Mucosa of descending colon (tissue), 3 donors: ENCODE results near the gene ZSCAN16. TPM values are rescaled to one million over a fixed set of nuclear protein-coding genes. Genes with fewer than 3 reads are reported as not detected.
A peak's percentile ranks its signal among the peaks of the same experiment; 100 is the strongest.
"Not testable (repeated sequence)": the region's sequence is repeated elsewhere in the genome, so short reads cannot be mapped to it uniquely, and the experiment has no call there.

Source experiments
- ATAC-seq: fragments of 200-7000 bp; cut with Tn5 transposase; one replicate; pipeline ENCODE4 v1.9.1; 2020; ENCODE audit warnings: mild to moderate bottlenecking, moderate library complexity
- DNase-seq, 3 donors: peaks; one replicate each; pipeline ENCODE4 v3.0.0-alpha.2; 2020
- H3K36me3 ChIP-seq: fragments of 200-600 bp; one replicate; pipeline ENCODE4 v1.8.0; 2021; ENCODE audit warnings: low read depth, mild to moderate bottlenecking
- H3K4me1 ChIP-seq: fragments of 200-600 bp; one replicate; pipeline ENCODE4 v1.8.0; 2021; ENCODE audit warnings: low read depth, mild to moderate bottlenecking
- H3K4me3 ChIP-seq: fragments of 200-600 bp; one replicate; pipeline ENCODE4 v1.8.0; 2021; ENCODE audit warnings: mild to moderate bottlenecking
- H3K9me3 ChIP-seq: fragments of 200-600 bp; one replicate; pipeline ENCODE4 v1.8.0; 2021; ENCODE audit warnings: mild to moderate bottlenecking
- CTCF ChIP-seq: fragments of 200-600 bp; IDR thresholded peaks from one replicate; pipeline ENCODE4 v1.8.0; 2022; ENCODE audit warnings: antibody characterized with exemption, mild to moderate bottlenecking
- intact Hi-C, 2 donors: fragments of 100-400 bp; cut with DNase I in 1 of 2; cut with micrococcal nuclease in 1 of 2; formaldehyde crosslinking; loops; one replicate each; pipeline versions ENCODE4 v1.11.0 to v1.11.1; 2022; cut with DNase I, micrococcal nuclease
- total RNA-seq, 3 donors: library from RNA; stranded (reverse); fragmentation: NEBNext Ultra II Directional in 2 of 3; extraction: Animal tissue kit (Norgen Biotek cat#: 25700) in 2 of 3; gene quantifications; one replicate each; pipeline versions ENCODE4 v1.2.1 to v1.2.4, GENCODE V29; 2021 to 2023
- donor health status: DM: no; HTN: no; CAD: no; lungs with moderate emphysema.
- donor health status: DM: no; HTN: no; CAD: no.
- donor health status: DM: no; HTN: yes; CAD: no.

ZSCAN16 gene
- total RNA-seq, 3 donors from 2014 or later: 7.4 to 9.5 (median 8.3) TPM

- peaks cover 2% of the 10 kb centered on the region for H3K9me3 ChIP-seq
- no peak for ATAC-seq
- intact Hi-C loops: no loop called here
Observed at GRCh38 chr6:28082939-28083338, 41.5 kb upstream of the ZSCAN16 start.

GRCh38 chr6:28089054-28089453 lies 35.4 kb upstream of the ZSCAN16 start:
- Histone ChIP-seq H3K36me3 (peaks cover 13% of the 10 kb centered on the region), H3K9me3 (peaks cover 27% of the 10 kb centered on the region), H3K4me1 (no peaks in the 10 kb centered on the region), H3K4me3 (no peak overlapping the region)
- intact Hi-C loops: no loop called here
- DNase-seq (no peak), ATAC-seq (no peak)
- TF ChIP-seq CTCF: no peak

More at GRCh38 chr6:28082939-28083338, 41.5 kb upstream of the ZSCAN16 start:
- Histone ChIP-seq H3K4me3 (no peak overlapping the region), H3K4me1 (no peaks in the 10 kb centered on the region), H3K36me3 (no peaks in the 10 kb centered on the region)
- no peak for TF ChIP-seq CTCF
- no peak for DNase-seq

- peaks cover 13% of the 10 kb centered on the region for H3K36me3 ChIP-seq
- DNase-seq (no peak), ATAC-seq (peak; percentile 27)
- H3K9me3 ChIP-seq: peaks cover 27% of the 10 kb centered on the region
- no peak for TF ChIP-seq CTCF
- no peaks in the 10 kb centered on the region for H3K4me1 ChIP-seq
- no peak overlapping the region for H3K4me3 ChIP-seq
- intact Hi-C loops: no loop called here
Observed at GRCh38 chr6:28090917-28091586, 33.4 kb upstream of the ZSCAN16 start.

GRCh38 chr6:28102222-28102621 lies 22.2 kb upstream of the ZSCAN16 start:
- ATAC-seq, H3K4me1 ChIP-seq, DNase-seq, H3K4me3 ChIP-seq, H3K36me3 ChIP-seq, intact Hi-C loops, H3K9me3 ChIP-seq: not testable (repeated sequence)

GRCh38 chr6:28102699-28103098 lies 21.7 kb upstream of the ZSCAN16 start:
- ATAC-seq, H3K36me3 ChIP-seq, intact Hi-C loops, H3K4me3 ChIP-seq, DNase-seq, H3K9me3 ChIP-seq, H3K4me1 ChIP-seq: not testable (repeated sequence)

GRCh38 chr6:28104392-28105244 lies 19.8 kb upstream of the ZSCAN16 start:
- Histone ChIP-seq H3K4me3 (peak overlapping the region; percentile 37), H3K4me1 (no peaks in the 10 kb centered on the region), H3K36me3 (no peaks in the 10 kb centered on the region), H3K9me3 (no peaks in the 10 kb centered on the region)
- intact Hi-C loops: no loop called here
- peak; percentile 100 for ATAC-seq
- peak; percentile 83 for TF ChIP-seq CTCF
- DNase-seq: peak; percentile 90 to 92 (median 92)
